GM12873 (cell line): ENCODE measurements around the gene UBE2V1.

Experiments
- CTCF ChIP-seq: IDR thresholded peaks from 2 replicates; pipeline ENCODE4 v1.5.1; 2012; ENCODE audit warnings: low read depth, mild to moderate bottlenecking, moderate library complexity, low read length, control low read depth; ENCODE audit not compliant: insufficient read depth; ENCODE audit errors: missing control alignments

UBE2V1 gene

GRCh38 chr20:50056951-50057713 lies 55.8 kb downstream of the UBE2V1 start:
- TF ChIP-seq CTCF = no peak

DNA sequence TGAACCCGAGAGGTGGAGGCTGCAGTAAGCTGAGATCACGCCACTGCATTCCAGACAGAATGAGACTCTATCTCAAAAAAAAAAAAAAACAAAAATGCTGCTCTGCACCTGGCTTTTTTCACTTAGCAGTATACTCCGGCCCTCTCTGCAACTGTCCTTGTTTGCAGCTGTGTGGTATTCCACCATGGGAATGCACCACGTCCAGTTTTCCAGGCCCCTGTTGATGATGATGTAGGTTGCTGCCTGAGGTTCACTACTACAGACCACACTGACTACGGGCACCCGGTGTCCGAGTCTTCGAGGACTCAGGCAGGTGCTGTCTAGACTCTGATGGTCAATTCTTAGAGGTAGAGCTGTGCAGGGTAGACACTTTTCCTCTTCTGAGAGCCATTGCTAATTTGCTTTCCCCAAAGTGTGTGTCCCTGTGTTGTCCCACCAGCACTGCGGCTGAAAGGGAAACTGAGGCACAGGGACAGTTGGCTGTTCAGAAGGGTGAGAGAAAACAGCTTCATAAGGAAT lies 56.5 kb downstream of the UBE2V1 start:
- TF ChIP-seq CTCF = no peak

DNA sequence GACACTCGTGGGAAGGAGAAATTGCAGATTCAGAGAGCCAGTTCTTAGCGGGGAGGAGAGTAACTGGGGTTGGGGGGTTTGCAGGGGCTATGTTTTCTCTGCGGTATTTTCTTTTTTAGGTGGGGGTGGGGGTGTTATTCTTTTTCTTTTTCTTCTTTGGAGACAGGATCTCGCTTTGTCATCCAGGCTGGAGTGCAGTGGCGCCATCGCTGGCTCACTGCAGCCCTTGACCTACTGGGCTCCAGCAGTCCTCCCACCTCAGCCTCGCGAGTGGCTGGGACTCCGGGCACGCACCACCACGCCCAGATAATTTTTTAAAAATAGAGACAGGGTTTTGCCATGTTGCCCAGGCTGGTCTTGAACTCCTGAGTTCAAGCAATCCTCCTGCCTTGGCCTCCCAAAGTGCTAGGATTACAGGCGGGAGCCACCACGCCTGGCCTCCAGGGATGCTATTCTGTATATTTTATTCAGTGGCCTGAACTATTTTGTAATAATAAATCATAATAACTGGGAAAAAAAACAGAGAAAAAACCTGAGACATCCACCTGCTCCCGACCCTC lies 57.3 kb downstream of the UBE2V1 start:
- no peak for TF ChIP-seq CTCF

DNA sequence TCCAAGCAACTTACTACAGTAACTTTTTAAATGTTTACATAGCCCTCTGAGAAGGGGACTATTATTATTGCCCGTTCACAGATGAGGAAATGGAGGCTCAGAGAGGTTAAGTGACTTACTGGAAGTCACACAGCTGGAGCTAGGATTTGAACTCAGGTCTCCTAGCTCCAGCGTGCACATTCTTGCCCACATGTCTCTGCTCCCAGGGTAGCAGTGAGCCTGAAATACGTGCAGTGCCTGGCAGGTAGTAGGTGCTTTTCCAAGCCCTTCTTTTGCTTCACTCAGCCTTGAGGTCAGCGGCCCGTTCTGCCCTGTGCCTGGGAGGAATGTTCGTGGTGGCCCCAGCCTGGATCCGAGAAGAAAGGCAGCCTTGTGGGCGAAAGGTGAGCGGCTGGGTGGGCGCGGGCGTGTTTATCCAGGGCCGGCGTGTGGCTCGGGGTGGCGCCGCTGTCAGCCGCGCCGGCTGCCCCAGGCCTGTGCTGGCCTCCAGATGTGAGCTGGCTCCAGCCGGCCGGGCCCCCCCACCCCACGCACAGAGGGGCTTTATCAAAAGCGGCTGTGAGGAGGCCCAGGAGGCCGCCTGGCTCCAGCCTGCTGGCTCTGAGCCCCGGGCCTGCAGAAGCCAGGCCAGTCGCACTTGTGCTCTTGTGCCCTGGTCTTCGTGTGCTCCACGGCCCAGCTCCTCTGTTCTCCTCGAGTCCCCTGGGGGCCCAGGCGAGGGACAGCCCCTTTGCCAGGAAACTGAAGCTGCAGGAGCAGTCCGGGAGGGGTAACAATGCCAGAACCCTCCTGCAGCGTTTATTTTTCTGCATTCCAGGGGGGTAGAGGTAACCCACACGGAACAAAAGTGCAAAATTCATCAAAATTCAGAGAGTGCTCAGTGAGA lies 58.1 kb downstream of the UBE2V1 start:
- no peak for TF ChIP-seq CTCF

- no peak for TF ChIP-seq CTCF
Observed at GRCh38 chr20:50054231-50054547, 58.8 kb downstream of the UBE2V1 start.

DNA sequence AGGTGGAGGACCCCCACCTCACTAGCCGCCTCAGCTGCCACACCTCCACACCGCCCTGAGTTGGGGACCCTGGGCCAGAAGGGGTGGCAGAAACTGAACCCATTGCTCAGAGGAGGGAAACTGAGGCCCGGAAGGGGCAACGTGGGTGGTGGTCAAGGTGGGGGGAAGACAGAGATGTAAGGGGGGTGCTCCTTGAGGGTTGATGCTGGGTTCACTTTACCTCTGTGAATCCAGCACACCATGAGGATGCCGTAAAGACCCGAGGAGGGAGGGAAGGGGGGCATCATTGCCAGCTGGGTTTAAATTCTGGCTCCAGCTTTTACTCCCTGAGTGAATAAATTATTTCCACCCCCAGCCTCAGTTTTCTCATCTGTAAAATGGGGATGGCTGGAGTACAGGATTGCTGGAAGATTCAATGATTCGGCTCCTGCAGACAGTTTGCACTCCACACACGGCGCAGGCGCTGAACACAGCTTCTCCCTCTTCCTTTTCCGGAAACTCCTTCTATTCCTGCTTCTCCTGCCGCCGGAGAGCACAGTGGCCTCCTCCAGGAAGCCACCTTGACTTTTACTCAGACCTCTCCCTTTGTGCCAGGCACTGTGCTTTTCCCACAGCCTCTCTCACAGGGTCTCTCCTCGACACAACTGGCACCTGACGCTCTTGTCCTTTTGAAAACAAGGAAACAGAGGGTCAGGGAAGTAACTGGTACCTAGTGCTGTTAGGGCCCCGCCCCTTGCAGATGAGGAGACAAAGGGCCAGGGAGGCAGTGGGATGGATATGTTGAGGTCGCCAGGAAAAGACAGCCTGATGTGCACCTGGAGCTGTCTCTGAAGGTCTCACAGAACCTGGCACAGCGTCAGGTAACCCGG lies 59.4 kb downstream of the UBE2V1 start:
- no peak for TF ChIP-seq CTCF
